H1 (cell line): ENCODE results near the gene TSC1.

Experiments used
- BACH1 ChIP-seq: IDR thresholded peaks from 2 replicates; pipeline ENCODE4 v1.6.1; 2012; ENCODE audit warnings: low read length, improper control_type of control experiment
- CREB1 ChIP-seq: IDR thresholded peaks from 2 replicates; pipeline ENCODE4 v1.6.1; 2012; ENCODE audit warnings: inconsistent platforms
- EP300 ChIP-seq, 2 experiments: IDR thresholded peaks; 1 replicate in 1 of 2; 2 replicates in 1 of 2; pipeline ENCODE4 v1.6.1; 2011 to 2012; ENCODE audit warnings: low read depth in 2 of 2, low read length in 2 of 2, mild to moderate bottlenecking in 2 of 2, borderline replicate concordance in 1 of 2, inconsistent platforms in 1 of 2, moderate library complexity in 1 of 2
- EZH2 ChIP-seq: fragments of 200-600 bp; sonication (generic); IDR thresholded peaks from 2 replicates; pipeline ENCODE4 v1.7.1; 2012; ENCODE audit warnings: low read depth, mild to moderate bottlenecking, moderate library complexity, low read length, inconsistent platforms; ENCODE audit not compliant: severe bottlenecking
- GABPA ChIP-seq: IDR thresholded peaks from 2 replicates; pipeline ENCODE4 v1.6.1; 2011; ENCODE audit warnings: mild to moderate bottlenecking, low read length, moderate library complexity, borderline replicate concordance; ENCODE audit not compliant: insufficient read depth
- KDM1A ChIP-seq: fragments of 200-600, 300-600 bp; sonication (generic); IDR thresholded peaks from 2 replicates; pipeline ENCODE4 v1.7.1; 2016; ENCODE audit warnings: mild to moderate bottlenecking, low read length, borderline replicate concordance
- MAFK ChIP-seq: IDR thresholded peaks from 2 replicates; pipeline ENCODE4 v1.6.1; 2012; ENCODE audit warnings: low read depth, mild to moderate bottlenecking, improper control_type of control experiment, low read length
- POLR2AphosphoS5 ChIP-seq: IDR thresholded peaks from 2 replicates; pipeline ENCODE4 v1.6.1; 2011; ENCODE audit warnings: low read depth, low read length
- SP1 ChIP-seq: IDR thresholded peaks from 2 replicates; pipeline ENCODE4 v1.6.1; 2011; ENCODE audit warnings: low read depth, low read length
- TF ChIP-seq, protein P1 (sequence below), 3 experiments: IDR thresholded peaks; 1 replicate in 2 of 3; 2 replicates in 1 of 3; pipeline versions ENCODE4 v1.5.1 to v1.6.1; 2011; ENCODE audit warnings: low read length in 3 of 3, mild to moderate bottlenecking in 3 of 3, inconsistent platforms in 2 of 3, low read depth in 1 of 3, moderate library complexity in 1 of 3; ENCODE audit not compliant: insufficient read depth in 1 of 3; ENCODE audit errors: control extremely low read depth in 1 of 3
- TF ChIP-seq, protein P2 (sequence below): IDR thresholded peaks from 2 replicates; pipeline ENCODE4 v1.6.1; 2011; ENCODE audit warnings: low read length, improper control_type of control experiment
- TF ChIP-seq, protein P3 (sequence below): IDR thresholded peaks from 2 replicates; pipeline ENCODE4 v1.6.1; 2012; ENCODE audit warnings: inconsistent platforms
- TF ChIP-seq, protein P4 (sequence below): IDR thresholded peaks from 2 replicates; pipeline ENCODE4 v1.6.1; 2012; ENCODE audit warnings: inconsistent platforms

DNA sequence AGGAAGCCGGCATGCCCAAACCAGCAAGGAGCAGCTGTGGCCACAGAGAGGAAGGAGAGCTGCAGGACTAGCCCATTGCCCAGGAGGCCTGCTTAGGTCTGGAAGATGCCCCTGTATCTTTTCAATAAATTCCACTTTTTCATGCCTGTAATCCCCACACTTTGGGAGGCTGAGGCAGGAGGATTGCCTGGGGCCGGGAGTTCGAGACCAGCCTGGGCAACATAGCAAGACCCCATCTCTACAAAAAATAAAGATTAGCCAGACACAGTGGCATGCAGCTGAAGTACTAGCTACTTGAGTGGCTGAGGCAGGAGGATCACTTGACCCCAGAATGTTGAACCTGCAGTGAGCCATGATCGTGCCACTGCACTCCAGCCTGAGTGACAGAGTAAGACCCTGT is 5.3 kb upstream of the TSC1 start:
- TF ChIP-seq, protein P1, sequence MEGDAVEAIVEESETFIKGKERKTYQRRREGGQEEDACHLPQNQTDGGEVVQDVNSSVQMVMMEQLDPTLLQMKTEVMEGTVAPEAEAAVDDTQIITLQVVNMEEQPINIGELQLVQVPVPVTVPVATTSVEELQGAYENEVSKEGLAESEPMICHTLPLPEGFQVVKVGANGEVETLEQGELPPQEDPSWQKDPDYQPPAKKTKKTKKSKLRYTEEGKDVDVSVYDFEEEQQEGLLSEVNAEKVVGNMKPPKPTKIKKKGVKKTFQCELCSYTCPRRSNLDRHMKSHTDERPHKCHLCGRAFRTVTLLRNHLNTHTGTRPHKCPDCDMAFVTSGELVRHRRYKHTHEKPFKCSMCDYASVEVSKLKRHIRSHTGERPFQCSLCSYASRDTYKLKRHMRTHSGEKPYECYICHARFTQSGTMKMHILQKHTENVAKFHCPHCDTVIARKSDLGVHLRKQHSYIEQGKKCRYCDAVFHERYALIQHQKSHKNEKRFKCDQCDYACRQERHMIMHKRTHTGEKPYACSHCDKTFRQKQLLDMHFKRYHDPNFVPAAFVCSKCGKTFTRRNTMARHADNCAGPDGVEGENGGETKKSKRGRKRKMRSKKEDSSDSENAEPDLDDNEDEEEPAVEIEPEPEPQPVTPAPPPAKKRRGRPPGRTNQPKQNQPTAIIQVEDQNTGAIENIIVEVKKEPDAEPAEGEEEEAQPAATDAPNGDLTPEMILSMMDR (IDR thresholded peaks at IDR 0.05; ENCODE audit: control extremely low read depth in 1 of 3, insufficient read depth in 1 of 3, low read depth in 1 of 3, low read length in 3 of 3) = no peak
- no peak for TF ChIP-seq EZH2
- TF ChIP-seq GABPA = no peak
- no peak for TF ChIP-seq POLR2AphosphoS5
- no peak for TF ChIP-seq EP300 (IDR thresholded peaks at IDR 0.05; ENCODE audit: borderline replicate concordance in 1 of 2, low read depth in 2 of 2, low read length in 2 of 2)
- TF ChIP-seq, protein P2, sequence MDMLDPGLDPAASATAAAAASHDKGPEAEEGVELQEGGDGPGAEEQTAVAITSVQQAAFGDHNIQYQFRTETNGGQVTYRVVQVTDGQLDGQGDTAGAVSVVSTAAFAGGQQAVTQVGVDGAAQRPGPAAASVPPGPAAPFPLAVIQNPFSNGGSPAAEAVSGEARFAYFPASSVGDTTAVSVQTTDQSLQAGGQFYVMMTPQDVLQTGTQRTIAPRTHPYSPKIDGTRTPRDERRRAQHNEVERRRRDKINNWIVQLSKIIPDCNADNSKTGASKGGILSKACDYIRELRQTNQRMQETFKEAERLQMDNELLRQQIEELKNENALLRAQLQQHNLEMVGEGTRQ = no peak
- TF ChIP-seq KDM1A = no peak
- no peak for TF ChIP-seq SP1
- TF ChIP-seq BACH1 = no peak
- TF ChIP-seq, protein P3, sequence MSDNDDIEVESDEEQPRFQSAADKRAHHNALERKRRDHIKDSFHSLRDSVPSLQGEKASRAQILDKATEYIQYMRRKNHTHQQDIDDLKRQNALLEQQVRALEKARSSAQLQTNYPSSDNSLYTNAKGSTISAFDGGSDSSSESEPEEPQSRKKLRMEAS = no peak
- no peak for TF ChIP-seq CREB1
- TF ChIP-seq, protein P4, sequence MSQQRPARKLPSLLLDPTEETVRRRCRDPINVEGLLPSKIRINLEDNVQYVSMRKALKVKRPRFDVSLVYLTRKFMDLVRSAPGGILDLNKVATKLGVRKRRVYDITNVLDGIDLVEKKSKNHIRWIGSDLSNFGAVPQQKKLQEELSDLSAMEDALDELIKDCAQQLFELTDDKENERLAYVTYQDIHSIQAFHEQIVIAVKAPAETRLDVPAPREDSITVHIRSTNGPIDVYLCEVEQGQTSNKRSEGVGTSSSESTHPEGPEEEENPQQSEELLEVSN = no peak
- no peak for TF ChIP-seq MAFK
